Pulmonary artery endothelial cell (primary cell): ENCODE measurements around the gene RGR. TPM values are rescaled to one million over a fixed set of nuclear protein-coding genes. Genes with fewer than 3 reads are reported as not detected.

ENCODE experiments used
- DNase-seq: peaks from one replicate; pipeline ENCODE4 v3.0.0-alpha.2; 2011; ENCODE audit warnings: low read depth, low spot score
- total RNA-seq: library from RNA; depleted of rRNA; stranded (reverse); fragments of >200 nt; gene quantifications from 2 replicates; pipeline ENCODE4 v1.2.3, GENCODE V29; 2014

Gene RGR
- total RNA-seq, 1 donor from 2014 or later: not detected

DNA sequence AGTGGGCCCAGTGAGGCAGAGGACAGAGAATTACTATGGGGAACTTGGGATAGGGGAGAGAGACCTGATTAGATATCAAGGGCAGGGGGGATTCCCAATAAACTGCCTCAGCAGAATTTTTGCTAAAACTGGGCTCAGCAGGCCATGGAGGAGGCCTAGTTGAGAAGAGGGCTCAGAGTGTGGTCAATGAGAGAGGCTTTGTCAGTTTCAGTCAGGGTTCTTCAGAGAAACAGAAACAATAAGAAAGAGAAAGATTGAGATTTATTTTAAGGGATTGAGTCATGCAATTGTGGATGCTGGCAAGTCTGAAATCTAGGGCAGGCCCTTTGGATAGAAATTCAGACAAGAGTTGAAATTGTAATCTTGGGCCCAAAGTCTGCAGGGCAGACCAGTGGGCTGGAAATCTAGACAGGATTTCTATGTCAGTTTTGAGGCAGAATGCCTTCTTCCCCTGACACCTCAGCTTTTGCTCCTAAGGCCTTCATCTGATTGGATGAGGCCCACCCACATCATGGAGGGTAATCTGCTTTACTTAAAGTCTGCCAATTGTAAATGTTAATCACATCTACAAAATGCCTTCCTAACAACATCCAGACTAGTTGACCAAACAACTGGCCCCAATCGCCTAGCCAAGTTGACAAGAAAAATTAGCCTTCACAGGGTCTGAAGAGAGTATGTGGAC lies 50.1 kb downstream of the RGR start:
- no peak for DNase-seq

DNA sequence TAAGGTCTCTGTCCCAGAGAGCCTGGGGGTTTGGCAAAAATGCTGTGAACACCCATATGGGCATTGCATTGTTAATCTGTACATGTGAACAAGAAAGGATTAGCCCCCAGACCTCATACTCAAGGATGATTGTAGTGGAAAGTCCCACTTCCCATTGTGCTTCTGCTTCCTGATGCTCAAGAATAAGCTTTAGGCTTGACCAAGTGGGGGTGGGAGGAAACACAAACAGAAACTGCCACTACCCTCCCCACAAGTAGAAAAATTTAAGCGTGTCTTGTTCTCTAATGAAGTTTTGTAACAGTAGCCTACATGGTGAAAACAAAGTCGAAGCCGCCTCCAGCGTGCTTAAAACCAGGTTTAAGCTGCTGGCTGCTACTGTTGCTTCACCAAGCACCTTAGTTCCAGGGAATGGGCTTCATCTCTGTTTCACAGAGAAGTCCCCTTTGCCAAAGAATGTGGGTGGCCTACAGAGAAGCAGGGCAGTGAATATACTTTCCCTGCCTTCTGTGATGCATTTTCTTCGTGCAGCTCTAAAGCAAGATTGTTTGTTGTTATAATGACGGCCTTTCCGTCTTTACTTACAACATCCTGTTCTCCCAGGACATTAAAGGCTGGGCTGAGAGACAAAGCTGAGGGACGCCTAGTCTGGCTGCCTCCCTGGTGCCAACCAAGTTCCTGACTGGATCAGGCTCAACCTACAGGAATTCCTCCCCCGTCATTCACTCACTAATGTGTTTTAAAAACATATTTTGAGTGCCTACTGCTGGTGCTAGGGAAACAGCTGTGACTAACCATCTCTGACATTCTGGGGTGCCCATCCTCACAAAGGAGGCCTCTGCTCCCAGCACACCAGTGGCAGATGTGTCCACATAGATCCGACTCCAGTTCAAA lies 51.5 kb downstream of the RGR start:
- peak; percentile 81 for DNase-seq

- no peak for DNase-seq
Measured at GRCh38 chr10:84298057-84298456, 53.2 kb downstream of the RGR start.

DNA sequence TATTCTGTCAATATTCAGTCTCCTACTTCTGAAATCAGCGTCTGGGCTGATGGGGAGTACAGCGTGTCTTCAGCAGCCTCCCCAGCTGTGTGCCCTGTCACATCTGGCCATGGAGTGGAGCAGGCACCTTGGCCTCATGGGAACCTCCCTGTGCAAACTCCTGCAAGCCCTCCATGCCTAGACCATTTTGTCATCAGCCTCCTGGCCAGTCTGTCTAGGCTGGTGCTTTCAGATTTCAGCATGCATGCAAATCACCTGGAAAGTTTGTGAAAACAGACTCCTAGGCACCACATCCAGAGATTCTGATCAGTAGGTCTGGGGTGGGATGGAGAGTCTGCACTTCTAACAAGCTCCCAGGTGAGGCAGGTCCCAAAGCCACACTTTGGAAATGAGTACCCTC lies 57.4 kb downstream of the RGR start:
- no peak for DNase-seq

DNA sequence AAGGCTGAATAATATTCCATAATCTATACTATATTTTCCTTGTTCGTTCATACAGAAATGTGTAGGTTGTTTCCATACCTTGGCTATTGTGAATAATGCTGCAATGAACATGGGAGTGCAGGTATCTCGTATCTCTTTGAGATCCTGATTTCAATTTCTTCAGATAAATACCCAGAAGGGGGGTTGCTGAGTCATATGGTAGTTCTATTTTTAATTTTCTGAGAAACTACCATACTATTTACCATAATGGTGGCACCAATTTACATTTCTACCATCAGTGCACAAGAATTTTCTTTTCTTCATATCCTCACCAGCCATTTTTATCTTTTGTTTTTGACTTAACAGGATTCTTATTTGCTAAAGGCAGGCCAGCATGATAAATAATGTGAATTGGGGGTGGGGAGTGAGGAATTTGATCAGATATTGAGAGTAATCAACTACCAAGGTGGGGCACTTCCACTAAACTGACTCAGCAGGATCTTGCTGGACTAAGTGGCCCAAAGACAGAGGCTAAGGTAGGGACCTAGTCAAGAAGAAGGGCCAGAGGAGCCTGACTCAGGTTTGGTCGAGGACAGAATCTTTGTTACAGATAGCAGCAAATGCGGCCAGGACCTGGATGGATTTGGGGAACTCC lies 62.0 kb downstream of the RGR start:
- DNase-seq: no peak

DNA sequence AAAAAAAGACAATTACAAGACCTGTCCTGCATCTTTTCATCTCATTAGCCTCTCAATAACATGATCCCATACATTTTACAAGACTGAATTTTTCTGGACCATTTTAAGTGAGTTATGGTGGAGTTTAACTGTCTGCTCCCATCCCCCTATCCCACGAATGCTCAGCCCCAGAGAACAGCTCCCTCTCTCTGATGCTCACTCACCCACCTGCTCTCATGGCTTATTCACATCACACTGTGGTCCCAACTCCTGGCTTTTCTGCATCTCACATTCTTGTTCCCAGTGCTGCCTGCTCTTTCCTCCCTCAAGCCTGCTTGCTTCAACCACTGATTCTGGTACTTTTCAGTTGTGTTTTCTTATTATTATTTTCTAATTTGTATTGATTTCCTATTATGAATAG lies 63.2 kb downstream of the RGR start:
- no peak for DNase-seq

- peak; percentile 80 for DNase-seq
Measured at GRCh38 chr10:84308481-84309304, 63.8 kb downstream of the RGR start.

Other genes starting within 250 kb of the RGR start
- gene GHITM, start 105.5 kb upstream of the RGR start, total RNA-seq: 196 and 203 TPM in 2 replicates
- gene GPR15LG, start 71.3 kb upstream of the RGR start, total RNA-seq: not detected in 2 replicates
- not detected in 2 replicates for gene CDHR1, start 50.5 kb upstream of the RGR start, total RNA-seq
- gene LRIT2, start 19.5 kb upstream of the RGR start, total RNA-seq: not detected in 2 replicates
- not detected in 2 replicates for gene LRIT1, start 3.5 kb upstream of the RGR start, total RNA-seq
- 16.4 and 22.3 TPM in 2 replicates for gene CCSER2, start 83.5 kb downstream of the RGR start, total RNA-seq